Gastrocnemius medialis (tissue), 4 donors: Measurements from ENCODE around the gene ITGB3.

Source experiments
- CTCF ChIP-seq, 5 experiments: fragments of 450-650 bp in 3 of 5; fragments of 200-600 bp in 2 of 5; sonication (generic) in 2 of 5; IDR thresholded peaks in 4 of 5; conservative IDR thresholded peaks in 1 of 5; 1 replicate in 4 of 5; 2 replicates in 1 of 5; pipeline ENCODE4 v1.5.1; 2016 to 2019; ENCODE audit warnings: antibody characterized with exemption in 5 of 5, mild to moderate bottlenecking in 3 of 5, moderate library complexity in 3 of 5
- POLR2A ChIP-seq, 2 donors: fragments of 450-650 bp; IDR thresholded peaks; one replicate each; pipeline ENCODE4 v1.6.1; 2017; ENCODE audit warnings: antibody characterized with exemption in 2 of 2, mild to moderate bottlenecking in 2 of 2, moderate library complexity in 2 of 2

- TF ChIP-seq POLR2A (IDR thresholded peaks at IDR 0.05), result no peak
- no peak for TF ChIP-seq CTCF (IDR thresholded peaks at IDR 0.05 in 4 of 5, conservative IDR thresholded peaks at IDR 0.05 in 1 of 5)
These were observed 19.6 kb downstream of the ITGB3 start for GRCh38 chr17:47273245-47273644.
